ENCODE results near the gene C16orf46. TPM values are rescaled to one million over a fixed set of nuclear protein-coding genes. Genes with fewer than 3 reads are reported as not detected.

Gene C16orf46
- polyA plus RNA-seq, 1 donor from 2014 or later, result 8.7 TPM

GRCh38 chr16:81035398-81035974 lies 41.6 kb downstream of the C16orf46 start, which contains the start of gene ATMIN:
Gene ATMIN, plus strand, starts transcription at chr16:81035842. Its CDS starts 29 bp downstream, at chr16:81035871.
- H3K79me2 ChIP-seq (replicated peaks; ENCODE audit: insufficient read depth, low read length), result peaks cover 41% of the 10 kb centered on the region
- no peaks in the 10 kb centered on the region for H4K20me1 ChIP-seq (ENCODE audit: insufficient read depth)
- H3K9me2 ChIP-seq (ENCODE audit: insufficient read depth, low read length), result no peaks in the 10 kb centered on the region
- peak within 1 kb of the TSS; percentile 94 for H3K4me2 ChIP-seq (ENCODE audit: low read length)
- H3K9me3 ChIP-seq (ENCODE audit: low read length), result no peaks in the 10 kb centered on the region
- peak within 1 kb of the TSS; percentile 83 for H3K9ac ChIP-seq (ENCODE audit: low read length)
- H3K4me3 ChIP-seq (ENCODE audit: low read length), result peak within 1 kb of the TSS; percentile 89
- no peaks in the 10 kb centered on the region for H3K36me3 ChIP-seq (ENCODE audit: insufficient read depth, low read length)
- H3K27me3 ChIP-seq (ENCODE audit: insufficient read depth, low read depth, low read length), result no peaks in the 10 kb centered on the region
- peak within 1 kb of the TSS; percentile 57 for H3K27ac ChIP-seq (ENCODE audit: low read length)
- H3F3A ChIP-seq (ENCODE audit: insufficient read depth, low read length, poor library complexity, severe bottlenecking), result no peaks in the 10 kb centered on the region
- TF ChIP-seq SMC3 (conservative IDR thresholded peaks at IDR 0.05; ENCODE audit: poor library complexity), result peak; percentile 92
- peak; percentile 31 for TF ChIP-seq MXI1 (conservative IDR thresholded peaks at IDR 0.05; ENCODE audit: poor library complexity, severe bottlenecking)
- peak; percentile 100 for TF ChIP-seq CTCF (IDR thresholded peaks at IDR 0.05; ENCODE audit: poor library complexity, severe bottlenecking)
- TF ChIP-seq EP300 (conservative IDR thresholded peaks at IDR 0.05; ENCODE audit: poor library complexity, severe bottlenecking), result no peak
- TF ChIP-seq EZH2 (IDR thresholded peaks at IDR 0.05; ENCODE audit: borderline replicate concordance, insufficient read depth, low read length, poor library complexity, severe bottlenecking), result no peak
- TF ChIP-seq RAD21 (conservative IDR thresholded peaks at IDR 0.05), result peak; percentile 79
- no peak for TF ChIP-seq REST (IDR thresholded peaks at IDR 0.05; ENCODE audit: borderline replicate concordance)
- peak; percentile 83 for TF ChIP-seq POLR2AphosphoS5 (IDR thresholded peaks at IDR 0.05)
- no peak for TF ChIP-seq TAF1 (IDR thresholded peaks at IDR 0.05; ENCODE audit: low read depth)
- H2AFZ ChIP-seq (ENCODE audit: low read depth, low read length), result peak within 1 kb of the TSS; percentile 5

- Histone ChIP-seq H3K4me2 (ENCODE audit: low read length) (no peak overlapping the region), H3K79me2 (replicated peaks; ENCODE audit: insufficient read depth, low read length) (no peaks in the 10 kb centered on the region), H3K9me2 (ENCODE audit: insufficient read depth, low read length) (no peaks in the 10 kb centered on the region), H3K27me3 (ENCODE audit: insufficient read depth, low read depth, low read length) (no peaks in the 10 kb centered on the region), H3F3A (ENCODE audit: insufficient read depth, low read length, poor library complexity, severe bottlenecking) (no peaks in the 10 kb centered on the region), H3K36me3 (ENCODE audit: insufficient read depth, low read length) (no peaks in the 10 kb centered on the region), H3K9me3 (ENCODE audit: low read length) (no peaks in the 10 kb centered on the region), H3K9ac (ENCODE audit: low read length) (no peak overlapping the region), H4K20me1 (ENCODE audit: insufficient read depth) (no peaks in the 10 kb centered on the region), H3K27ac (ENCODE audit: low read length) (no peak overlapping the region), H3K4me3 (ENCODE audit: low read length) (no peak overlapping the region), H2AFZ (ENCODE audit: low read depth, low read length) (no peak overlapping the region)
- no peak for TF ChIP-seq CTCF (IDR thresholded peaks at IDR 0.05; ENCODE audit: poor library complexity, severe bottlenecking)
- no peak for TF ChIP-seq EZH2 (IDR thresholded peaks at IDR 0.05; ENCODE audit: borderline replicate concordance, insufficient read depth, low read length, poor library complexity, severe bottlenecking)
- no peak for TF ChIP-seq MXI1 (conservative IDR thresholded peaks at IDR 0.05; ENCODE audit: poor library complexity, severe bottlenecking)
- no peak for TF ChIP-seq RAD21 (conservative IDR thresholded peaks at IDR 0.05)
- TF ChIP-seq EP300 (conservative IDR thresholded peaks at IDR 0.05; ENCODE audit: poor library complexity, severe bottlenecking), result no peak
- TF ChIP-seq POLR2AphosphoS5 (IDR thresholded peaks at IDR 0.05), result no peak
- no peak for TF ChIP-seq REST (IDR thresholded peaks at IDR 0.05; ENCODE audit: borderline replicate concordance)
- TF ChIP-seq SMC3 (conservative IDR thresholded peaks at IDR 0.05; ENCODE audit: poor library complexity), result no peak
- no peak for TF ChIP-seq TAF1 (IDR thresholded peaks at IDR 0.05; ENCODE audit: low read depth)
Measured at GRCh38 chr16:81029930-81030604, 47.0 kb downstream of the C16orf46 start.

All from neural cell (in vitro differentiated cells).